Inferior parietal cortex (tissue), 1 donor: ENCODE results near the gene POLD3.
"Not testable (repeated sequence)": the region's sequence is repeated elsewhere in the genome, so short reads cannot be mapped to it uniquely, and the experiment has no call there.

Source experiments
- DNase-seq: peaks from one replicate; pipeline ENCODE4 v3.0.0-alpha.2; 2016; ENCODE audit errors: extremely low spot score

POLD3 gene

DNA sequence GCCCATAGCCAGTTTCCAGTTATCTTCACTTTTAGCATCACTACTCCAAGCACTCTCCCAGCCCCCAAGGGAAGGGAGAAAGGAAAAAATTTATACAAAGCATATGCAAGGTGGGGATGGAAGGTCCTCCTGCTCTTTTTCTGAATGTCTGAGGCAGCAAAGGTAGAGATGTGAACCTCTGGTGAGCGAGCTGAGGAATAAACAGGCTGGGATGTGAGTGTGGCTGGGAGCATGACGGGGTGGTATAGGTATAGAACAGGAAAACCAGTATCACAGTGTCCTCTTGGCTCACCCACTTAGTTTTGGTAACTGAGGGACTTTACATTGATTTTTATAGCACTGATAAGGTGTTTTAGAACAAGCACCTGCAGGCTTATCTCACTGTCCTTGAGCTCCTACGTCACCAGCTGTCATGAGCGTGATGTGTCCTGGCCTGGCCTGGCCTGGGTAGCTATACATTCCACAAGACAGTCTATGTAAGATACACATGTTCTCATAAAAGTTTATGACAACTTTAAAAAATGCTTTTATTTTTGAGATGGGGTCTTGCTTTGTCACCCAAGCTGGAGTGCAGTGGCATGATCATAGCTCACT lies 10.3 kb upstream of the POLD3 start:
- DNase-seq = no peak

DNA sequence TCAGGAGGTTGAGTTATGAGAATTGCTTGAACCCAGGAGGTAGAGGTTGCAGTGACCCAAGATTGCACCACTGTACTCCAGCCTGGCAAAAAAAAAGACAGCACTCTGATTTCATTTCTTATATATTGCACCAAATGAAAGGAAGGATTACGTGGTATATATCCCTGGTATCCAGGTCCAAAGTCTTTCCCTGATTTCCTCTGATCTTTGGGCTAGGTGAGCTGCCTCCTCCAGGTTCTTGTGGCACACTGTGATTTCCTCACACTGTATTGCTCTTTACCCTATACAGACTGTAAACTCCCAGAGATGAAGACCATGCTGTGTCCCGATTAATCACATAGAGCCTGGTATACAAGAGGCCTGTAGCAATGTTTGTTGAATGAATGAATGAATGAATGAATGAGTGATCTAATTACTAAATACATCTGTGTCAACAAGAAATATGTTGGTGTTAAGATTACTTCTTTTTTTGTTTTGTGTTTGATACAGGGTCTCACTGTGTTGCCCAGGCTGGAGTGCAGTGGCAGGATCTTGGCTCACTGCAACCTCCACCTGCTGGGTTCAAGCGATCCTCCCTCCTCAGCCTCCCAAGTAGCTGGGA lies 9.3 kb upstream of the POLD3 start:
- DNase-seq = no peak

DNA sequence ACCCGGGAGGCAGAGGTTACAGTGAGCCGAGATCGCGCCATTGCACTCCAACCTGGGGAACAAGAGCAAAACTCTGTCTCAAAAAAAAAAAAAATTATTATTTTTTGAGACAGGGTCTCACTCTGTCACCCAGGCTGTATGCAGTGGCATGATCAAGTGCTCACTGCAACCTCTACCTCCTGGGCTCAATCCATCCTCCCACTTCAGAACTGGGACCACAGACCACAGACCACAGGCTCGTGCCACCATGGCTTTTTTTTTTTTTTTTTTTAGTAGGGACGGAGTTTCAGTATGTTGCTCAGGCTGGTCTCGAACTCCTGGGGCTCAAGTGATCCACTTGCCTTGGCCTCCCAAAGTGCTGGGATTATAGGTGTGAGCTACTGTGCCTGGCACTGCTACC lies 1.9 kb upstream of the POLD3 start:
- not testable (repeated sequence) for DNase-seq

DNA sequence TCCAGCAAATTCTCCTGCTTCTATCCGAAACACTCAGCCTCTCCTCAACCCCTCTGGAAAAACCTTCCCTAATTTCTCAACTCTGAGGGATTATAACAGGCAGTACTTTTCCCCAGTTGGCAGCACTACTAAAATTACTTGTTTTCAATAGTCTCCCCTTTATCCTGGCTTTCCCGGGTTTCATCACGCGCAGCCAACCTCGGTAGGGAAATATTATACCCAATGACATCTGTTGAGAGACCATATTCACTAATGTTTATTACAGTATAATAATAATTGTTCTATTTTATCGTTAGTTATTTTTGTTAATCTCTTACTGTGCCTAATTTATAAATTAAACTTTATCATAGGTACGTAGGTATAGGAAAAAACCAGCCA lies 330 bp upstream of the POLD3 start:
- DNase-seq = no peak

DNA sequence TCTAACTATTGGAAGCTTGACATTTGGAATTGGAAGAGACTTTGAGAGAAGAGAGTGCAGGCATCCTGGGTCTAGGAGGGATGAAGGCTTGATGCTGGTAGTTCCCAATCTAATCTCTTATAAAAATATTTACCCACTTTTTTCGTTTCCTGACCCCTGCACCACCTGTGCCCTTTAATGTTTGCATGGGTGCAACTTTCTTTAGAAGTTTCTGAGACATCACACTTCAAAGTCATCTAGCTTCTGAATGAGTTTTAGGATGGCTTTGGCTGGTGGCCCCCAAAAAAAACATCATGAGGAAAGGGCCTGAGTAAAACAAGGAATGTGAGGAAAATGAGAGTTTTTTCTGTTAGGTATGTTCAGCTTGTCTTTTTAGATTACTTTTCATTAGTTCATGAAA lies 1.1 kb downstream of the POLD3 start:
- DNase-seq = no peak

DNA sequence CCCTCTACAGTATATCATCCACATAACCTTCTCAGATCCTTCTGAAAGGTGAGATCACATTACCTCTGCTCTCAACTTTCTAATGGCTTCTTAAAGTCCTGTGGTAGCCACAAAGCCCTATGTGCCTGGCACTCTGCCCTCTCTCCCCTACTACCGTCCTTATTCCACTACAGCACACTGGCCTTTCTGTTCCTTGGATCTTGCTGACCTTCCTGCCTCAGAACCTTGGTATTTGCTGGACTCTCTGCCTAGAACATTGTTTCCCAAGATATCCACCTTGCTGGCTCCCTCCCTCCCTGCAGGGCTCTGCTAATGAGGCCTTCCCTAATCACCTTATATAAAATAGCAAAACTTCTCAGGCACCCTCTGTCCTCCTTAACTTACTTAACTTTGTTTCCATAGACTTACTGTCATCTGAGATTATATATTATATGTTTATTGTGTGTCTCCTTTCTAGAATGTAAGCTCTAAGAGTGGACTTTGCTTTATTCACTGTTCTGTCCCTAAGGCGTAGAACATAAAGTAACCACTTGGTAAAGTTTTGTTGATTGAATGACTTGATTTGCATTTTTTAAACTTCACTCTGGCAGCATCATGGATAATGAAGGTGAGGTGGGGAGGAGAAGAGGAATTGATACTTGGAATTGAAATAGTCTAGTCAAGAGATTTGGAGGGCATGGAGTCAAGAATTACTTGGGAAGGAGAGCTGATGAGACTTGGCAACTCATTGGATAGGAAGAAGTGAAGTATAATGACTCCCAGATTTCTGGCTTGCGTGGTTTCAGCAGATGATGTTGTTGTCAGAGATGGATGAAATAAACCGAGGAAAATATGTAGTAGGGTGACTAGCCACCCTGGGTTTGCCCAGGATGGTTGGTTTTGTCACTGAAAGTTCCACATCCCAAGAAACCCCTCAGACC lies 10.5 kb downstream of the POLD3 start:
- no peak for DNase-seq

DNA sequence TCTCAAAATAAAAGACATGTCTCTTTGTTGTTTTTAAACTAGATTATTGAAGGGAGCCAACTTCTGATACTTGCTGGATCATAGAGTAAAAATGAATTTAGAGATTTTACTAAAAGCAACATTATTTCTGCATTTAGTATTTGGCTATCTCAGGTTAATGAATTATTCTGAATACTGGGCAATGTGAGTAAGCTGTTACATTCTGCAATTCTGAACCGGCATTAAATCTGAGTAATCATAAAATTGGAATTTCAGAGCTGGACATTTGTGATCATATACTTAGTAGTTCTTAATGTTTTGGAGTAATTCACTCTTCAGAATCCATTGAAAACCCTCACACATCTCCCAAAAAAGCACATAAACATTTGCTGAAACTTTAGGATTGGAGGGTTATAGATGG lies 11.5 kb downstream of the POLD3 start:
- no peak for DNase-seq

DNA sequence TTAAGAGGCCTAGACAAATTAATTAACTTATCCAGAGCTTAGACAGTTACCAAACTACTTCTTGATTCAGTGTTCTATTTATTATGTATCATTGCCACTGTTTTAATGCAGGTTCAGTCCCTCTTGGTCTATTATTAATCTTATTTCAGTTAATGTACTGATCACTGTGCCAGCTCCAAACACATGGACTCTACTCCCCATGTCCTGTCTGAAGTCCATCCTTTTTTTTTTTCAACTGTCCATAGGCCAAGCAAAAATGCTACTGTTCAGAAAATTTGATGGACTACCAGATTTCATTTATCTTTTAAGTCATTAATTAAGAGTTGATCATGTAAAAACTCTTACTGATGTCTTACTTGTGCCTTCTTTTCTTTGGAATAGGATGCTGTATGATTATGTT lies 11.9 kb downstream of the POLD3 start:
- no peak for DNase-seq

DNA sequence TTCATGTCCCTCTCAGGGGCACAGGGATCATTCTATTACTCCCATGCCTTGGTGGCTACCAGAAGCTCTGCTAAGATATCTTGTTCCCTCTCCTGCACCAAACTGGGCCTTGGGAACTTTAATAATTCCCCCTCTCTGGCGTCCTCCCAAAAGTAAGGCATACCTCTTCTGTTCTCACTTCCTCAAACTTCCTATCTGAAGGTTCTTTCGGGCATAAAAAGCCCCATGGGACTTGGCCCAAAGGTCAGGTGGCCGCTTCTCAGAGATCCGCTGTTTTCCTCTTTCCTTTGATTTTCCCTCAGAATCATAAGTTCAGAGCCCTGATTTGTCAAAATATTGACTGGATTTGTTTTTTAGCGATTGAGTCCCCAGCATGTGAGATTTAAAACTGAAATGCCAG lies 13.0 kb downstream of the POLD3 start:
- DNase-seq = no peak

DNA sequence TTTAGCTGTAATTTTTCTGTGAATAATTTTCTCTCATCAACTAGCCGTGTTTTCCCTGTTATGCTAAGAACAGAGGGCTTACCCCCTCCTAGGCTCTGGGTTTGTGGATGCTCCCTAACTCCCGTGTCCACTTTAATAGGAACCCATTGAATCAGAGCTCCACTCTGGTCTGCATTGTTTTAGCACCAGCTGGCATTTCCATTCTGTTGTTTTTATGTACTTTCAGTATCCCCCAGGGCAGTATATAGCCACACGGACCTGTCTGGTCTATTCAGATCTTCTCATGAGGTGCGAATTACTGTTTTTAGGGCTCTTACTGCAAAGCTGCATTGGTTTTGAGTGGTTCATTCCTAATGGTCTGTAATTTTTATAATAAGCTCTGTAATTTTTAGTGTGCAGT lies 16.0 kb downstream of the POLD3 start:
- DNase-seq = no peak

DNA sequence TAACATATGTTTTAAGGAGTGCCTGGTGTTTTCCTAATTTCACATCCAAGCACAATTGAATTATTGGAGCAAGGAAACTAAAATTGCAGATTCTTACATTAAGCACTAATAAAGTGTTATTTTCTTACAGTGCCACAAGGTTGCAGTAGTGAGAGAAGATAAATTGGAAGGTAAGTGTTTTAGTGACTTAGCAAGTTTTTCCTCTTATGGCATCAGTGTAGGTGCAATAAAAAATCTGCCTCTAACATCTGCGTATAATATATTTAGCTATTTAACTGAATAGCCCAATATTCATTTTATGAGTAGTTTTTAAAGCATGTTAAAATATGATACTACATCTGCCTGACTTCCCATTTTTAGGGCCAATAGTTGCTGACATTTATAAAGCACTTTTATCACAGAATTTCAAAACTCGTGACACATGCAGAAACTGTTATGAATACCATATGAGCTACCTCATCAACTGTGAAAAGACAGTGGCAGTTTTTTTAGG lies 19.0 kb downstream of the POLD3 start:
- peak; percentile 25 for DNase-seq

DNA sequence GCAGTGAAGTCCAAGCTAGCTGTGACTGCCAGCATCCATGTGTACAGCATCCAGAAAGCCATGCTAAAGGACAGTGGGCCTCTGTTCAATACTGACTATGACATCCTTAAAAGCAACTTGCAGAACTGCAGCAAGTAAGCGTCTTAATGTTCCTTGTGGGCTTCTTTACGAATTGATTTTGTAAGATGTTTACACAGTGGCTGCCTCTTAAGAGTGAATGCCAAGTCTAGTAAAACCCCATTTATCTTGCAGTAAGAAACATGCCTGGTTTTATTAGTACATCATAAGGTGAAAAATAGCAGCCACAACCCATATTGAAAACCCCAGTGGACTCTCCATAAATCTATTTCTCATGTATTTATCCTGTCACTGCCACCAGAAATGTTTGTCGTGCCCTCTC lies 20.5 kb downstream of the POLD3 start:
- DNase-seq = no peak

DNA sequence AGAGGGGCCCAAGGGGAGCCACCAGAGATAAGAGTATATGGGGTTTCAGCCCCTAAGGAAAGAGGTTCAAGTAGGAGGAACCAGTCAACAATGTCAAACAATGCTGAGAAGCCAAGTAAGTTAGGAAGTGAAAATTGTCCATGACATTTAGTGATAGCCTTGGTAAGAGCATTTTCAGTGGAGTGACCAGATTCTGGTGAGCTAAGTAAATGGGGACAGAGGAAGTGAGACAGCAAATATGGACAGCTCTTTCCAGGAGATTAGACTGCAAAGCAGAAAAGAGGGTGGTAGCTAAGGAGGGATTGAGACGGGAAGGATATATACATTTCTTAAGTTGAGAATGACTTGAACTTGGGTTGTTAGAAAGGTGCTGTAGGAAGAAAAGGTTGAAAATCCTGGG lies 22.9 kb downstream of the POLD3 start:
- DNase-seq = no peak

DNA sequence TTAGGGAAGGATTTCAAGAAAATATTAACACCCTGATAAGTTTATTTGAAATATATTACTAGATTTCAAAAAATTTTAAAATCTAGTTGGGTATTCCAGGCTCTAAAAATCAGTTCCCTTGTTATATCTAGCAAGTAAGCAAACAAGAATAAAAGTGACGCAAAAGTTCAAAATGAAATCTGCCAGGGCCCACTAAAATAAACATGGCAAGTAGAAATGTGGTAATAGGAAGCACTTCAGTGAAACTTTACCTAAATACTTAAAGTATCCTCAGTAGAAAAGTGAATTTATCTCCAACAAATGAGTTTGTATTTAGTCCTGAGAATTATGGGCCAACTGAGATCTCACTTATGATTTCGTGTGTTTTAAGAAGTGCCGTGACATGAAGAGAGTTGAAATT lies 23.6 kb downstream of the POLD3 start:
- DNase-seq = no peak

DNA sequence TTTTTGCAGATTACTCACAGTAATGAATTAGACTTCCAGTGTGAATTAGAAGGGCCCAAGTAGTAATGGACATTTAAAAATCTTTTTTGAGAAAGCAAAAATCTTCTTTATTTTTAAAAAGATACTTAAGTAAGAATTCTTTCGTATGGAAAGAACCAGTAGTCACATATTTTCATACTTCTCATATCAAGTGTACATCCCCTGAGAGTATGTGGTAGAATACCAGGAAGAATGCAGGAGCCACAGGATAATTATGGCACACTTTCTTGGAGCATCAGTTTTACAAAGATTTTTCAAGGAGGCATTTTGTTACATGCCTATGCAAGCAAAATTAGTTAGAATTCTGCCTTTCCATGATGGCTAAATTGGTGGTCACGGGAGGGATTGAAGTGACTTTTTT lies 28.1 kb downstream of the POLD3 start:
- no peak for DNase-seq

DNA sequence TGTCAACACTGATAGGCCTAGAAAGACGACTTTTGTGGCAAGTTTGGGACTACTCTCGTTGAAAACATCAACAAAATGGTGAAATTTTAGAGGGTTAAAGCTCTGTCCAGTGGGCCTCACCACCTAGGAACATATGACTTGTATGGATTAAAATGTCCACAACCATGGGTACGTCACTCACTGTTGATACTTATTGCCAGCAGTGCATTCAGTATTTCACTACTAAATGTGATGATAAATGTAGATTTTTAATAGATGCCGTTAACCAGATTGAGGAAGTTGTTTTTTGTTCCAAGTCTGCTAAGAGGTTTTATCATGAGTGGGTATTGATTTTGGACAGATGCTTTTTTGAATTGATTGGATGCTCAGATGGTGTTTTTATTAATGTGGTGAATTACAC lies 33.7 kb downstream of the POLD3 start:
- no peak for DNase-seq

DNA sequence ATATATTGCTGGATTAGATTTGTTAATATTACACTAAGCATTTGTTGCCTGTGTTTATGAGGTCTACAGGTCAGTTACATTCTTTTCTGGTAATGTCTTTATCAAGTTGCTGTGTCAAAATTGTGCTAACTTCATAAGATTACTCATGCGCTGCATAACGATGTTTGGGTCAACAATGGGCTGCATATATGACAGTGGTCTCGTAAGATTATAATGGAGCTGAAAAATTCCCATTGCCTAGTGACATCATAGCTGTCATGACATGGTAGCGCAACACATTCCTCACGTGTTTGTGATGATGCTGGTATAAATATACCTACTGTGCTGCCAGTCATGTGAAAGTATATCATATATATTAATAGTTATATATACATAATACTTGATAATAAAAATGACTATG lies 34.2 kb downstream of the POLD3 start:
- no peak for DNase-seq

DNA sequence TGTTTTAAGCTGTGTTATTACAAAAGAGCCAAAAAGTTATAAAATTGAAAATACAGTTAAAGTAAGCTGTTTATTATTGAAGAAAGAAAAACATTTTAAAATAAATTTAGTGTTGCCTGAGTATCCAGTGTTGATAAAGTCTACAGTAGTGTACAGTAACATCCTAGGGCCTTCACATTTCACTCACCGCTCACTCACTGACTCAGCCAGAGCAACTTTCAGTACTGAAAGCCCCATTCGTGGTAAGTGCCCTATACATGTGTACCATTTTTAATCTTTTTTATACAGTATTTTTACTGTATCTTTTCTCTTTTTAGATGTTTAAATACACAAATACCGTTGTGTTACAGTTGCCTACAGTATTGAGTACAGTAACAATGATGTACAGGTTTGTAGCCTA lies 35.0 kb downstream of the POLD3 start:
- no peak for DNase-seq

DNA sequence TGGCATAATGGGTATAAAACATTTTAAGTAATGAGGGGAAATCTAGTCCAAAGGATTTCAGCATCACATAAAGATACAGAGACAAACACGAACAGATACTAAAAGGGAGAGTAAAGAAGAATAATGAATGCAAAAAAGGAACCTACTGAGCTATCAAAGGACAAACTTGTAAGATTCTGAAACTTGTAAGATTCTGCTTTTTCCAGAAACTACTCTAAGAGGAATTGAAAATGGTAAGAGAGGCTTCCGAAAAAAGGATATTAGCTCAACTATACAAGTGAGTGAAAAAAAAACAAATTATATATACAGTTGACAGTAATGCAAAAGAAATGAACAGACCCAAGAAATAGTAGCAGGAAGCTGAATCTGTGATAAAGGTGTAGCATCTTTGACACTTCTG lies 37.7 kb downstream of the POLD3 start:
- no peak for DNase-seq

DNA sequence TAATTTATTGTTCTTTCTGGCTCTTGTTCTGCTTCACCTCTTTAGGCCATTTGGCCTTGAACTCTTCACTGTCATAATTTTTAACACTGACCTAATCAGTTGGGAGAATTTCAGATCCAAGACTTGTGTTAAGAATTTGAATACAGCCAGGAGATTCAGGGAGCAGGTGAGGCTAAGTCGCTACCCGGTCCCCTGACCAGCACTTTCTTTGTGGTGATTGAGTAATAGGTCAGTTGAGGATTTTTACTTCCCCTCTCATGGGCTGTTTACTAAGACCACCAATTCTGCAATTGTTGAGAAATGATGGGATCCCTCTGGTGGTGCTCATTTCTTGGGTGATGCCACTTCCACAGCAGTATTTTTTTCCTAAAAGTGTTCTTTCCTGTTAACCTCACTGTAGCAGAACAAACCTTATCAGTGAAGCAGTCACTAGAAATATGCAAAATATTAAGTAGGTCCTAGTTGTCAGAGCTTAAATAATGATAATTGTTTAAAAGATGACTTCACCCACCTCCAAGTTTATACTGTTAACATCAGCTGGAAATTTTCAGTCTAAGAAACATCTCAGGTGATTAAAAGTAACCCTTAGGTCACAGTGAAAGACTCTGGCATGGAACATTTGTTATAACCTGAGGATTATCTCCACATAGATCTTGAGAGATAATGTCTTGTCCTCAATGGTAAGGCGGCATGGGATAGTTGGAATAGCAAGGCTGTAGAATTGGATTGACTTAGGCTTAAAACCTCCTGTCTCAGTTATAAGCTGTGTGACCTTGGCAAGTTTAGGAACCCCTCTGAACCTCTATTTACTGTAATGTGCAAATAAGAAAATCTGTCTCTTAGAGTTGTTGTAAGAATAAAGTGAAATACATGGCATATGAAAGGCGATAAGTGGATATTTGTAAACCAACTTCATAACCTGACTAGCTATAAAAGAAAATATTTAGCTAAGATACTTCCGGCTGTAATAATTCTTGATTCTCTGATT lies 41.3 kb downstream of the POLD3 start:
- no peak for DNase-seq

DNA sequence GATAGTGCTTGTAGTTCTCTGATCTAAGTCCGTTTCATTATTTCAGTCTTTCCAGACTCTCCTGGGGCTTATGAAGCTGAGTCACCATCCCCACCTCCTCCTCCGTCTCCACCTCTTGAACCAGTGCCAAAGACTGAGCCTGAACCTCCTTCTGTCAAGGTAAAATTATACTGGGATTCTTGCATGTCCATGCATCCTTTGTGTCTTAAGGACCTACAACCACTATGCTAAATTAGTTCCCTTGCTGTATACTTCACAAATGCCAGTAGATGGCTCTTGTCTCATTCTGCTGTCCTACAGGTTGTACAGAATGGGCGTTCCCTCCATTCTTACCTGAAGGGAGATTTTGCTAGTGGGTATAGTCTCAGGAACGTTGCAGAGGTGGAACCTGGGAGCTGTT lies 42.2 kb downstream of the POLD3 start:
- no peak for DNase-seq
